GM21576 (cell line): ENCODE data around the gene RANBP6.
"Not testable (repeated sequence)": the region's sequence is repeated elsewhere in the genome, so short reads cannot be mapped to it uniquely, and the experiment has no call there.

Experiments used
- ATAC-seq: cut with Tn5 transposase; IDR thresholded peaks from one replicate; pipeline ENCODE4 v1.9.1; 2021; ENCODE audit warnings: mild to moderate bottlenecking, moderate library complexity; ENCODE audit not compliant: unreplicated experiment

Gene RANBP6

GRCh38 chr9:6015278-6016157 is at the start of gene RANBP6:
Gene RANBP6, minus strand, starts transcription at chr9:6015624. Its CDS starts 17 bp downstream, at chr9:6015607.
- ATAC-seq = peak; percentile 97

- ATAC-seq = not testable (repeated sequence)
Observed at GRCh38 chr9:6063146-6063545, 47.7 kb upstream of the RANBP6 start.

- ATAC-seq = no peak
Observed at GRCh38 chr9:6055666-6056065, 40.2 kb upstream of the RANBP6 start.

GRCh38 chr9:6055216-6055615 is 39.8 kb upstream of the RANBP6 start:
- ATAC-seq = peak; percentile 58

GRCh38 chr9:6054280-6055099 is 39.1 kb upstream of the RANBP6 start:
- no peak for ATAC-seq

GRCh38 chr9:6052293-6052919 is 37.0 kb upstream of the RANBP6 start:
- ATAC-seq = no peak

- peak; percentile 54 for ATAC-seq
Observed at GRCh38 chr9:6051511-6051950, 36.1 kb upstream of the RANBP6 start.

- ATAC-seq = peak; percentile 66
Observed at GRCh38 chr9:6049798-6050197, 34.4 kb upstream of the RANBP6 start.

- ATAC-seq = no peak
Observed at GRCh38 chr9:6048039-6048438, 32.6 kb upstream of the RANBP6 start.

- no peak for ATAC-seq
Observed at GRCh38 chr9:6047020-6047419, 31.6 kb upstream of the RANBP6 start.

GRCh38 chr9:6045364-6045763 is 29.9 kb upstream of the RANBP6 start:
- ATAC-seq = no peak

- no peak for ATAC-seq
Observed at GRCh38 chr9:6040077-6040476, 24.7 kb upstream of the RANBP6 start.

- ATAC-seq = no peak
Observed at GRCh38 chr9:6036391-6036790, 21.0 kb upstream of the RANBP6 start.

GRCh38 chr9:6034954-6035353 is 19.5 kb upstream of the RANBP6 start:
- no peak for ATAC-seq

GRCh38 chr9:6029604-6030274 is 14.3 kb upstream of the RANBP6 start:
- ATAC-seq = no peak

GRCh38 chr9:6024035-6024554 is 8.7 kb upstream of the RANBP6 start:
- ATAC-seq = peak; percentile 76

- not testable (repeated sequence) for ATAC-seq
Observed at GRCh38 chr9:6016975-6017374, 1.6 kb upstream of the RANBP6 start.

GRCh38 chr9:6014670-6015270 is 654 bp downstream of the RANBP6 start:
- ATAC-seq = no peak

GRCh38 chr9:6008169-6008979 is 7.0 kb downstream of the RANBP6 start:
- ATAC-seq = peak; percentile 60
